GM12872 (cell line): ENCODE results near the gene TNFRSF1B.

Experiments
- TF ChIP-seq, protein P1 (sequence below): IDR thresholded peaks from 3 replicates; pipeline ENCODE4 v1.5.1; 2011; ENCODE audit warnings: low read depth, mild to moderate bottlenecking, low read length, moderate library complexity; ENCODE audit not compliant: insufficient read depth

Gene TNFRSF1B

DNA sequence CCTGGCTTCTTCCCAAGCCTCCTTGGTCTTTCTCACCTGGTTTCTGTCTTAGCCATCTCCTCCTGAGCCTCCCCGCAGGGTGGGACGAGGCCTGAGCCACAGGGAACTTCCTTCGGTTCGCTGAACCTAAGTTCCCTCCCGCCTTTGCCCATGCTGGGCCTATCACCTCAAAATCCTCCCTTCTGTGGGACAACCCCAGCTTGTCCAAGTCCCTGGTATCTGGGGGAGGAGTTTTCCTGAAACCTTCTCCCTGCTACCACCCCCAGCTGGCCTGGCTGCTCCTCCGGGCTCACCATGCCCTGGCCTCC, 35.4 kb downstream of the TNFRSF1B start:
- TF ChIP-seq, protein P1, sequence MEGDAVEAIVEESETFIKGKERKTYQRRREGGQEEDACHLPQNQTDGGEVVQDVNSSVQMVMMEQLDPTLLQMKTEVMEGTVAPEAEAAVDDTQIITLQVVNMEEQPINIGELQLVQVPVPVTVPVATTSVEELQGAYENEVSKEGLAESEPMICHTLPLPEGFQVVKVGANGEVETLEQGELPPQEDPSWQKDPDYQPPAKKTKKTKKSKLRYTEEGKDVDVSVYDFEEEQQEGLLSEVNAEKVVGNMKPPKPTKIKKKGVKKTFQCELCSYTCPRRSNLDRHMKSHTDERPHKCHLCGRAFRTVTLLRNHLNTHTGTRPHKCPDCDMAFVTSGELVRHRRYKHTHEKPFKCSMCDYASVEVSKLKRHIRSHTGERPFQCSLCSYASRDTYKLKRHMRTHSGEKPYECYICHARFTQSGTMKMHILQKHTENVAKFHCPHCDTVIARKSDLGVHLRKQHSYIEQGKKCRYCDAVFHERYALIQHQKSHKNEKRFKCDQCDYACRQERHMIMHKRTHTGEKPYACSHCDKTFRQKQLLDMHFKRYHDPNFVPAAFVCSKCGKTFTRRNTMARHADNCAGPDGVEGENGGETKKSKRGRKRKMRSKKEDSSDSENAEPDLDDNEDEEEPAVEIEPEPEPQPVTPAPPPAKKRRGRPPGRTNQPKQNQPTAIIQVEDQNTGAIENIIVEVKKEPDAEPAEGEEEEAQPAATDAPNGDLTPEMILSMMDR: no peak

DNA sequence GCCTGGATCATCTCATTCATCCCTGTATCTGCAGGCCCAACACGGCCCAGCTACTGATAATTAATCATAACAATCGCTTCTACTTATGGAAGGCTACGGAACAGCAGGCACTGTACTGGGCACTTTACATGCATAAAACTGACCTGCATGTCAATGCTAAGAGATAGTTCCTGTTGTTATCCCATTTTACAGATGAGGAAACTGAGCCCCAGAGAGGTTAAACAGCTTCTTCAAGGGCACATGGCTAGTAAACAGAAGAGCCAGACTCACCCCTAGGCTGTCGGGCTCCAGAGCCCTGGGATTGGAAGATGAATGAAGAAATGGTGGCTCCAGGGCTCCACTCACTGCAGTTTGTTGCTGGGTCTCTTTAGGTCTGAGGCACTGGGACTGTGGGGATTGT, 35.8 kb downstream of the TNFRSF1B start:
- TF ChIP-seq, protein P1: no peak

DNA sequence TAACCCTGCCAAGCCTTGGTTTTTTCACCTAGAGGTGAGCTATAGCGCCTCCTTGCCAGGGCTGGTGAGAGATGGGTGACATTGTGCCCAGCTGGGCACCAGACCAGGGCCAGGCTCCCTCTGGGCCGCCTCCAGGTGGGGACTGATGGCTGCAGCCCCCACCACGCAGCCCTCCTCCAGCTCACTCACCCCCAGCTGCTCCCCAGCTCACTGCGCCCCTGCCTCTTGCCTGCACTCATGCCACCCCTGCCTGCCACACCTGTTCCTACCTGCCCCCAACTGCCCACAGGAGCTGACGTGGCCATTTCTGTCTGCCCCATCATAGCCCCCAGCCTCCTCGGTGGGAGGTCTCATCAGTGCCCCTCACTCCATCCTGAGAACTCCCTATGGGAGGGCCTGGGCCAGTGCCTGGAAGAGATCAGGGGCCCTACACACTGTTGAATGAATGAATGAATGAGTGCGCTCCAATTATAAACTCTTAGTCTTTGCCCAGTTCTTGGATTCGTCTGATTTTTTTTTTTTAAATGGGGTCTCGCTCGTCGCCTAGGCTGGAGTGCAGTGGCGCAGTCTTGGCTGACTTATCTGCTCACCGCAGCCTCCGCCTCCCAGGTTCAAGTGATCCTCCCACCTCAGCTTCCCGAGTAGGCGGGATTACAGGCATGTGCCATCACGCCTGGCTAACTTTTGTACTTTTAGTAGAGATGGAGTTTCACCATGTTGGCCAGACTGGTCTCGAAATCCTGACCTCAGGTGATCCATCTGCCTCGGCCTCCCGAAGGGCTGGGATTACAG, 36.6 kb downstream of the TNFRSF1B start:
- TF ChIP-seq, protein P1: no peak

DNA sequence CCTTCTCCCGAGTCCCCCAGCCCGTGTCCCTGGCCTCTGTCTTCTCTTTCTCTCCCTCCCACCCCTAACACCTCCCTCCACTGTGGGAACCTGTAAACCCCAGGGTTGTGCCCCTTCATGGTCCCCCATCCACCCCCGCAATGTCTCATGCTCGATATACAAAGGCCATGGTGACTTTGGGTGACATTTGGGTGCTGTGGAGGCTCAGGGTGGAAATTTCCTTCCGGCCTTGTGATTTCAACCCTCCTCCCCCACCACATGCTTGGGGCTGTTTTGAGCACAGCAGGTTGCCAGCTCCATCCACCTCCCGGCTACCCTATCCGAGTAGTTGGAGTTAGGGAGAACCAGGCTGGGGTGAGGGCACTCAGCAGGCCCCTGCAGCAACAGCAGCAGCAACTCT, 37.3 kb downstream of the TNFRSF1B start:
- TF ChIP-seq, protein P1: no peak

DNA sequence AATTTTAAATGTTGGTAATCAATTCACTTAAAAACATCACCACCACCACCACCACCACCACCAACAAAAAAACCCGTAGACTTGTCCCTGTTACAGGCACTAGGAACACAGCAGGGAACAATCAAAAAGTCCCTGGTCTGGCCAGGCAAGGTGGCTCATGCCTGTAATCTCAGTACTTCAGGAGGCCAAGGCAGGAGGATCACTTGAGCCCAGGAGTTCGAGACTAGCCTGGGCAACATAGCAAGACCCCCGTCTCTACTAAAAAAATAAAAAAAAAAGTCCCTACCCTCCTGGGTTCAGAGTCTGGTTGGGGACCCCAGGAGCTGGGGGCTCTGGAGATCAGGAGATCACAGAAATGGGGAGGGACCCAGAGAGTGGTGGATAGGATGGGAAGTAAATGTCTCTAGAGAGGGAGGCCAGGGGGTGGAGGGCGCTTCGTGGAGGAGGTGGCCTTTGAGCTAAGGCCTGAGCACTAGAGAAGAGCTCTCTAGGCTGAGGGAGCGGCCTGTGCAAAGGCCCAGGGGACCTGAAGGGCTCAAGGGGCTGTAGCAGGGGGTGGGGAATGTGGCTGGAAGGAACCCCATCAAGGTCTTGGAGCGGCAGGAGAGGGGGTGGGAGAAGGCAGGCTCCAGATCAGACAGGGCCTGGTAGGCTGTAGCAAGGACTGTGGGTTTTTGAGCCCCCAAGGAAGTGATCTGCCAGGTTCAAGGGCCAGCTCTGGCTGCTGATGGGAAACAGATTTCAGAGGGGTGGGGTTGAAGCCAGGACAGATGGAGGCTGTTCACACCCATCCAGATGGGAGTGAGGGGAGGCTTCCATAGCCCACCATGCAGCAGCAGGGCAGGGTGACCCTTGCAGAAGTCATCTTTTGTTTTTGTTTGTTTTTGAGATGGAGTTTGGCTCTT, 38.2 kb downstream of the TNFRSF1B start:
- TF ChIP-seq, protein P1: no peak

DNA sequence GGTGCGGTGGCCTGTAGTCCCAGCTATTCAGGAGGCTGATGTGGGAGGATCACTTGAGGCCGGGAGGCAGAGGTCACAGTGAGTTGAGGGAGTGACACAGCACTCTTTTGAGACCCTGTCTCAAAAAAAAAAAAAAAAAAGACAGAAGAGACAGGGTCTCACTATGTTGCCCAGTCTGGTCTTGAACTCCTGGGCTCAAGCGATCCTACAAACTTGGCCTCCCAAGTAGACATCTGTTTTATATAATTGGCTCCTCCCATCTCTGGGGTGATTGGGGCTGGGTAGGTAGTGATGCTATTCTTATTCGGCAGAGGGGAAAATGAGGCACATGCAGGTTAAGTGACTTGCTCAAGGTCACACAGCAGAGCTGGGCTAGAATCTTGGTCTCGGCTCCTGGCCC, 39.4 kb downstream of the TNFRSF1B start:
- TF ChIP-seq, protein P1: no peak

DNA sequence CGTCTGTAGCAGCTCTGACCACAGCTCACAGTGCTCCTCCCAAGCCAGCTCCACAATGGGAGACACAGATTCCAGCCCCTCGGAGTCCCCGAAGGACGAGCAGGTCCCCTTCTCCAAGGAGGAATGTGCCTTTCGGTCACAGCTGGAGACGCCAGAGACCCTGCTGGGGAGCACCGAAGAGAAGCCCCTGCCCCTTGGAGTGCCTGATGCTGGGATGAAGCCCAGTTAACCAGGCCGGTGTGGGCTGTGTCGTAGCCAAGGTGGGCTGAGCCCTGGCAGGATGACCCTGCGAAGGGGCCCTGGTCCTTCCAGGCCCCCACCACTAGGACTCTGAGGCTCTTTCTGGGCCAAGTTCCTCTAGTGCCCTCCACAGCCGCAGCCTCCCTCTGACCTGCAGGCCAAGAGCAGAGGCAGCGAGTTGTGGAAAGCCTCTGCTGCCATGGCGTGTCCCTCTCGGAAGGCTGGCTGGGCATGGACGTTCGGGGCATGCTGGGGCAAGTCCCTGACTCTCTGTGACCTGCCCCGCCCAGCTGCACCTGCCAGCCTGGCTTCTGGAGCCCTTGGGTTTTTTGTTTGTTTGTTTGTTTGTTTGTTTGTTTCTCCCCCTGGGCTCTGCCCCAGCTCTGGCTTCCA, 40.1 kb downstream of the TNFRSF1B start:
- TF ChIP-seq, protein P1: no peak
